ENCODE data around the gene TMEM150A. TPM values are rescaled to one million over a fixed set of nuclear protein-coding genes. Genes with fewer than 3 reads are reported as not detected.

The TMEM150A gene
- total and polyA plus RNA-seq, 2 of the 13 experiments (the other 11 are each of a cell fraction or from before 2014, with no cell fraction given), result 30.1 to 70.4 TPM

DNA sequence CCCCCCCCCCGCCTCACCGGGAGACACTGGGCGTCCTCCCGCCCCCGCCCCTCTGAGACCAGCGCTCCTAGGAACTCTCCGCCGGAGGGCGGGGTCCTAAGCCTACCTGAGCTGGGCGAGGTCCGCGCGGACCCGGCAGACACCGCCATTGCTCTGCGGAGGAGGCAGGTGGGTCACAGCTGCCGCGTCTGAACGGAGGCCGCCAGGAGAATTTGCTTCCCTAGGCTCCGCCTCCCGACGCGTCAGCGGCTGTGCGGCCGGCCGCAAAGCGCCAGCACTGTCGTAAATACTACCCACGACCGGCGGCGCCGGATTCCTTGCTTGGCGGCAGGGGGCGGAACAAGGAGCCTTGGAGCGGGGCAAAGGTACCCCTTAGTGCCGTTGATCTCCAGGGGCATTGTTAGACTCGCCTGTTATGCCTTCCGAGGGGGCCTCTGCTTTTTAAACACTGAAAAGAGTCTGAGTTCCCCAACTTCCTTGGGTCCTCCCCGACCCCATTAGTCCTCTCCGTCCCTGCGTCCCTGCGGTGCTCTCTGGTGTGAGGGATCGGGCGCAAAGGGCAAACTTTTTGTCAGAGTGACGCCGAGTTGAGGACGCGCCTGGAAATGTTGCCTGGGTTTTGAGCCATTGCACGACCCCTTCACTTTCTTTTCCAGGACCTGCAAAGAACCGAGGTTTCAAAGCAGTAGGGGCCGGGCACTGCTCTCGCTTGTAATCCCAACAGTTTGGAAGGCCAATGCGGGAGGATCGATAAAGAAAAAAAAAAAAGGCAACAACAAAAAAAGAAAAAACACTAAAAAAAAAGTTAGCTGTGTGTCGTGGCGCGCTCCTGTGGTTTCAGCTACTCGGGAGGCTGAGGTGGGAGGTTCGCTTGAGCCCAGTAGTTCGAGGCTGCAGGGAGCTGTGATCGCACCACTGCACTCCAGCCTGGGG is 41.0 kb downstream of the TMEM150A start, which contains the start of gene GGCX (continued):
- TF ChIP-seq, protein P1, sequence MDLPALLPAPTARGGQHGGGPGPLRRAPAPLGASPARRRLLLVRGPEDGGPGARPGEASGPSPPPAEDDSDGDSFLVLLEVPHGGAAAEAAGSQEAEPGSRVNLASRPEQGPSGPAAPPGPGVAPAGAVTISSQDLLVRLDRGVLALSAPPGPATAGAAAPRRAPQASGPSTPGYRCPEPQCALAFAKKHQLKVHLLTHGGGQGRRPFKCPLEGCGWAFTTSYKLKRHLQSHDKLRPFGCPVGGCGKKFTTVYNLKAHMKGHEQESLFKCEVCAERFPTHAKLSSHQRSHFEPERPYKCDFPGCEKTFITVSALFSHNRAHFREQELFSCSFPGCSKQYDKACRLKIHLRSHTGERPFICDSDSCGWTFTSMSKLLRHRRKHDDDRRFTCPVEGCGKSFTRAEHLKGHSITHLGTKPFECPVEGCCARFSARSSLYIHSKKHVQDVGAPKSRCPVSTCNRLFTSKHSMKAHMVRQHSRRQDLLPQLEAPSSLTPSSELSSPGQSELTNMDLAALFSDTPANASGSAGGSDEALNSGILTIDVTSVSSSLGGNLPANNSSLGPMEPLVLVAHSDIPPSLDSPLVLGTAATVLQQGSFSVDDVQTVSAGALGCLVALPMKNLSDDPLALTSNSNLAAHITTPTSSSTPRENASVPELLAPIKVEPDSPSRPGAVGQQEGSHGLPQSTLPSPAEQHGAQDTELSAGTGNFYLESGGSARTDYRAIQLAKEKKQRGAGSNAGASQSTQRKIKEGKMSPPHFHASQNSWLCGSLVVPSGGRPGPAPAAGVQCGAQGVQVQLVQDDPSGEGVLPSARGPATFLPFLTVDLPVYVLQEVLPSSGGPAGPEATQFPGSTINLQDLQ (CRISPR knock-in tag; IDR thresholded peaks at IDR 0.05), result peak; percentile 88; the same call in 1 of the 2 replicates
- TF ChIP-seq CBX5 (CRISPR knock-in tag; IDR thresholded peaks at IDR 0.05; ENCODE audit: borderline replicate concordance) (no peak), ZNF75D (CRISPR knock-in tag; IDR thresholded peaks at IDR 0.05; ENCODE audit: borderline replicate concordance) (no peak), ZNF776 (CRISPR knock-in tag; IDR thresholded peaks at IDR 0.05) (peak; percentile 87), ZNF33B (CRISPR knock-in tag; IDR thresholded peaks at IDR 0.05) (peak; percentile 77), ZNF768 (CRISPR knock-in tag; IDR thresholded peaks at IDR 0.05) (peak; percentile 52), ZNF17 (CRISPR knock-in tag; IDR thresholded peaks at IDR 0.05) (no peak), ZNF598 (CRISPR knock-in tag; IDR thresholded peaks at IDR 0.05; ENCODE audit: borderline replicate concordance) (peak; percentile 95), FOXK1 (CRISPR knock-in tag; IDR thresholded peaks at IDR 0.05; ENCODE audit: borderline replicate concordance, low read depth) (peak; percentile 94), ISL2 (CRISPR knock-in tag; IDR thresholded peaks at IDR 0.05) (no peak), ZFP41 (CRISPR knock-in tag; IDR thresholded peaks at IDR 0.05; ENCODE audit: borderline replicate concordance) (peak; percentile 85; the same call in 1 of the 2 replicates), SYNCRIP (IDR thresholded peaks at IDR 0.05; ENCODE audit: insufficient read depth, low read depth, low read length) (no peak), TOE1 (CRISPR knock-in tag; IDR thresholded peaks at IDR 0.05) (0 out of 2 replicates have a peak, but pooled peaks have one; percentile 39), ZNF180 (CRISPR knock-in tag; IDR thresholded peaks at IDR 0.05; ENCODE audit: borderline replicate concordance, low read depth) (no peak), NONO (IDR thresholded peaks at IDR 0.05) (no peak), NONO (CRISPR knock-in tag; conservative IDR thresholded peaks at IDR 0.05) (peak; percentile 85), SAFB2 (CRISPR knock-in tag; IDR thresholded peaks at IDR 0.05; ENCODE audit: borderline replicate concordance, low read depth) (no peak; the same call in 1 of the 2 replicates), HOXA3 (CRISPR knock-in tag; IDR thresholded peaks at IDR 0.05) (peak; percentile 82)
- TF ChIP-seq, protein P2, sequence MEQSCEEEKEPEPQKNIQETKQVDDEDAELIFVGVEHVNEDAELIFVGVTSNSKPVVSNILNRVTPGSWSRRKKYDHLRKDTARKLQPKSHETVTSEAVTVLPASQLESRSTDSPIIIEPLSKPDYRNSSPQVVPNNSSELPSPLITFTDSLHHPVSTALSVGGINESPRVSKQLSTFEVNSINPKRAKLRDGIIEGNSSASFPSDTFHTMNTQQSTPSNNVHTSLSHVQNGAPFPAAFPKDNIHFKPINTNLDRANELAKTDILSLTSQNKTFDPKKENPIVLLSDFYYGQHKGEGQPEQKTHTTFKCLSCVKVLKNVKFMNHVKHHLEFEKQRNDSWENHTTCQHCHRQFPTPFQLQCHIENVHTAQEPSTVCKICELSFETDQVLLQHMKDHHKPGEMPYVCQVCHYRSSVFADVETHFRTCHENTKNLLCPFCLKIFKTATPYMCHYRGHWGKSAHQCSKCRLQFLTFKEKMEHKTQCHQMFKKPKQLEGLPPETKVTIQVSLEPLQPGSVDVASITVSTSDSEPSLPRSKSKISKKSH (CRISPR knock-in tag; IDR thresholded peaks at IDR 0.05; ENCODE audit: borderline replicate concordance), result peak; percentile 71
- TF ChIP-seq, protein P3, sequence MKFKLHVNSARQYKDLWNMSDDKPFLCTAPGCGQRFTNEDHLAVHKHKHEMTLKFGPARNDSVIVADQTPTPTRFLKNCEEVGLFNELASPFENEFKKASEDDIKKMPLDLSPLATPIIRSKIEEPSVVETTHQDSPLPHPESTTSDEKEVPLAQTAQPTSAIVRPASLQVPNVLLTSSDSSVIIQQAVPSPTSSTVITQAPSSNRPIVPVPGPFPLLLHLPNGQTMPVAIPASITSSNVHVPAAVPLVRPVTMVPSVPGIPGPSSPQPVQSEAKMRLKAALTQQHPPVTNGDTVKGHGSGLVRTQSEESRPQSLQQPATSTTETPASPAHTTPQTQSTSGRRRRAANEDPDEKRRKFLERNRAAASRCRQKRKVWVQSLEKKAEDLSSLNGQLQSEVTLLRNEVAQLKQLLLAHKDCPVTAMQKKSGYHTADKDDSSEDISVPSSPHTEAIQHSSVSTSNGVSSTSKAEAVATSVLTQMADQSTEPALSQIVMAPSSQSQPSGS (CRISPR knock-in tag; IDR thresholded peaks at IDR 0.05), result peak; percentile 69; the same call in 1 of the 2 replicates
- TF ChIP-seq, protein P4, sequence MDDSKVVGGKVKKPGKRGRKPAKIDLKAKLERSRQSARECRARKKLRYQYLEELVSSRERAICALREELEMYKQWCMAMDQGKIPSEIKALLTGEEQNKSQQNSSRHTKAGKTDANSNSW (CRISPR knock-in tag; IDR thresholded peaks at IDR 0.05; ENCODE audit: borderline replicate concordance), result no peak; the same call in 1 of the 2 replicates
- TF ChIP-seq, protein P5, sequence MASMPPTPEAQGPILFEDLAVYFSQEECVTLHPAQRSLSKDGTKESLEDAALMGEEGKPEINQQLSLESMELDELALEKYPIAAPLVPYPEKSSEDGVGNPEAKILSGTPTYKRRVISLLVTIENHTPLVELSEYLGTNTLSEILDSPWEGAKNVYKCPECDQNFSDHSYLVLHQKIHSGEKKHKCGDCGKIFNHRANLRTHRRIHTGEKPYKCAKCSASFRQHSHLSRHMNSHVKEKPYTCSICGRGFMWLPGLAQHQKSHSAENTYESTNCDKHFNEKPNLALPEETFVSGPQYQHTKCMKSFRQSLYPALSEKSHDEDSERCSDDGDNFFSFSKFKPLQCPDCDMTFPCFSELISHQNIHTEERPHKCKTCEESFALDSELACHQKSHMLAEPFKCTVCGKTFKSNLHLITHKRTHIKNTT (CRISPR knock-in tag; IDR thresholded peaks at IDR 0.05), result no peak
